ENCODE data around the gene CRTC2.
A peak's percentile ranks its signal among the peaks of the same experiment; 100 is the strongest.
"Not testable (repeated sequence)": the region's sequence is repeated elsewhere in the genome, so short reads cannot be mapped to it uniquely, and the experiment has no call there.

CRTC2 gene

DNA sequence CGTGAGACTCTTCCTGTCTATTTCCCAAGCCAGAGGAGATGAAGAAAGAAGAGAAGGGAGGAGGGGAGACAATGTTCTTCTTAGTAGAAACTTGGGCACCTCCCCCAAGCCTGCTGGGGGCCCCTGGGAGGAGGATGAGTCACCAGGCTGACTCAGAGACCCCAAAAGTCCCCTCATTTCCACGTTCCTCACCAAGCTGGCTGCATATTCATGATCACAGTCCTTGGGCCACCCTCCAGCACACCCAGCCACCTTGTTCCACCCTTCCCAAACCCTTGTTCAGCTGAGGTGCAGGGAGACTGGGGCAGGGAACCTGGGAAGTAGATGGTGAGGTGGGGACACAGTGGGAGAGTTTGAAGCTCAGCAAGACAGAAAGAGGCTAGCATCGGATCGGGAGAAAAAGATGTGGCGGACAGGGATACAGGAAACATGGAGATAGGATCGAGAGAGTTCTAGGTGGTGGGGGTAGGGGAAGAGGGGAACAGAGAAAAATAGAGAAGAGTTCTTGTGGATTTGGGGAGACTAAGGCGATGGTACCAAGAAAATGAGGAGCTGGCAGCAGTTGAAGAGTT is 27.0 kb upstream of the CRTC2 start:
- Histone ChIP-seq H3K4me3 (ENCODE audit: low read depth, low read length) (peak overlapping the region; percentile 68), H3K9me3 (ENCODE audit: control insufficient read depth, insufficient read depth, low read length) (no peaks in the 10 kb centered on the region), H3K4me1 (ENCODE audit: control insufficient read depth, insufficient read depth, low read length) (peaks cover 14% of the 10 kb centered on the region), H3K9ac (ENCODE audit: low read depth, low read length) (peak overlapping the region; percentile 95), H3K36me3 (ENCODE audit: control insufficient read depth, insufficient read depth, low read length) (peaks cover 19% of the 10 kb centered on the region), H3K27me3 (ENCODE audit: control insufficient read depth, insufficient read depth, low read length) (no peaks in the 10 kb centered on the region)

GRCh38 chr1:153984123-153984894 is 25.9 kb upstream of the CRTC2 start:
- Histone ChIP-seq H3K9me3 (ENCODE audit: control insufficient read depth, insufficient read depth, low read length) (no peaks in the 10 kb centered on the region), H3K36me3 (ENCODE audit: control insufficient read depth, insufficient read depth, low read length) (peaks cover 23% of the 10 kb centered on the region), H3K4me3 (ENCODE audit: low read depth, low read length) (peak overlapping the region; percentile 68), H3K9ac (ENCODE audit: low read depth, low read length) (no peak overlapping the region), H3K27me3 (ENCODE audit: control insufficient read depth, insufficient read depth, low read length) (no peaks in the 10 kb centered on the region), H3K4me1 (ENCODE audit: control insufficient read depth, insufficient read depth, low read length) (peaks cover 14% of the 10 kb centered on the region)

GRCh38 chr1:153981735-153982134 is 23.3 kb upstream of the CRTC2 start:
- H3K36me3 ChIP-seq (ENCODE audit: control insufficient read depth, insufficient read depth, low read length) = peaks cover 23% of the 10 kb centered on the region
- H3K4me3 ChIP-seq (ENCODE audit: low read depth, low read length) = not testable (repeated sequence)

DNA sequence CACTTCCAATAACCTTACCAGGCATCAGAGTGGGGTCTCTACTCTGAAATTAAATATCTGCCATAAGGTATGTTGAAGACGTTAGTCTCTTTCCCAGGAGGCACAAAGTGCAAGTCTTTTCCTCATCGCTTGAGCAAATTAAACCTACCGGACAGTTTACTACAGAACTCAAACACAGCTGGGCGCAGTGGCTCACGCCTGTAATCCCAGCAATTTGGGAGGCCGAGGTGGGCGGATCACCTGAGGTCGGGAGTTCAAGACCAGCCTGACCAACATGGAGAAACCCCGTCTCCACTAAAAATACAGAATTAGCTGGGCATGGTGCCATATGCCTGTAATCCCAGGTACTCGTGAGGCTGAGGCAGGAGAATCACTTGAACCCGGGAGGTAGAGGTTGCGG is 20.7 kb upstream of the CRTC2 start:
- peaks cover 28% of the 10 kb centered on the region for H3K36me3 ChIP-seq (ENCODE audit: control insufficient read depth, insufficient read depth, low read length)
- H3K9ac ChIP-seq (ENCODE audit: low read depth, low read length) = not testable (repeated sequence)

More at GRCh38 chr1:153981735-153982134, 23.3 kb upstream of the CRTC2 start:
- H3K27me3 ChIP-seq (ENCODE audit: control insufficient read depth, insufficient read depth, low read length); H3K9me3 ChIP-seq (ENCODE audit: control insufficient read depth, insufficient read depth, low read length); H3K9ac ChIP-seq (ENCODE audit: low read depth, low read length): not testable (repeated sequence)
- peaks cover 14% of the 10 kb centered on the region for H3K4me1 ChIP-seq (ENCODE audit: control insufficient read depth, insufficient read depth, low read length)

GRCh38 chr1:153978274-153978909 is 20.0 kb upstream of the CRTC2 start:
- Histone ChIP-seq H3K36me3 (ENCODE audit: control insufficient read depth, insufficient read depth, low read length) (peaks cover 28% of the 10 kb centered on the region), H3K27me3 (ENCODE audit: control insufficient read depth, insufficient read depth, low read length) (no peaks in the 10 kb centered on the region), H3K4me1 (ENCODE audit: control insufficient read depth, insufficient read depth, low read length) (no peaks in the 10 kb centered on the region), H3K9me3 (ENCODE audit: control insufficient read depth, insufficient read depth, low read length) (no peaks in the 10 kb centered on the region), H3K4me3 (ENCODE audit: low read depth, low read length) (peak overlapping the region; percentile 84), H3K9ac (ENCODE audit: low read depth, low read length) (peak overlapping the region; percentile 97)

More for the DNA sequence above, 20.7 kb upstream of the CRTC2 start:
- H3K4me3 ChIP-seq (ENCODE audit: low read depth, low read length); H3K4me1 ChIP-seq (ENCODE audit: control insufficient read depth, insufficient read depth, low read length); H3K27me3 ChIP-seq (ENCODE audit: control insufficient read depth, insufficient read depth, low read length); H3K9me3 ChIP-seq (ENCODE audit: control insufficient read depth, insufficient read depth, low read length): not testable (repeated sequence)

DNA sequence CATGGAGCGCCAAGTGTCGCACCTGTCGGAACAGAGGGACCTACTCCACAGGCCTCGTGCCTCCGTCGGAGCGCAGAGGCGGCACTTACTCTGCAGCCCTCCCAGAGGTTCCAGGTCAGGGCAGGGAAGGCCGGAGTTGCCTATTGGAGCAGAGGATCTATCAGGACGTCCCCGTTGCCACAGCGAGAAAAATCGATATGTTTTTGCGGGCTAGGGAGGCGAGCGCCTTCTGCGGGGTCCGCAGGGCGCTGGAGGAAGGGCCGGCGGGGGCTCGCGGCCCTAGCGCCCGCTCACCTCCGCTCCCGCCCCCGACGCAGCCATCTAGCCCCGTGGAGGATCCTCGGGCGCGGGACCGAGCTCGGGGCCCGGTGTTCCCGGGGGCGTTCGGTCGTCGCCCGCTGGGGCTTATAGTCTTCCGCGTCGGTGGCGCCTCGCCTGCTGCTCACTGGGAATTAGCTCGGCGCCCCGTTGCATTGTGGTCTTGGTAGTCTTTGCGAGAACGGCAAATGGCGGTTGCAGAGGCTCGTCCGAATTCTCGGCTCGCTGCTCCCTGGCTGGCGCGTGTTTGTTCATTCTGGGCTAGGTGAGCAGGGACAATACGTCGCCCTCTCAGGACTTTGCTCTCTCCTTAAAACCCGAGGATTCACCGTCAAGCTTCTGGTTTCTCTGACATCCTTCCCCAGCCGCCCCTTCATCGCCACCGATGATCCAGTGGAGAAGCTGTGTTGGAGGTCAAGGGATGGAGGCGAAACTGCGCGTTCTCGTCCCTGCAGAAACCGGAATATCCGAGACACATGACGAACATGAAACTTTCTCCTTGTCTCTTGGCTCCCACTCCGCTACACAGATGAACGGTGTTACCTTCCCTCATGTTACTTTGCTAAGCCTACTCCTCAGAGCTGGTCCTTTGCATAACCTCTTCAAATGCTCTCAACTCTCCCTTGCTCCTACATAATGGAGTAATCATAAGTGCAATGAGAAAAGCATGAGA is 19.1 kb upstream of the CRTC2 start, which contains the start of gene JTB:
Gene JTB (minus strand): TSS at position 425 of the 991 bp plus-strand sequence. CDS start 422 bp downstream, at position 3.
- Histone ChIP-seq H3K27me3 (ENCODE audit: control insufficient read depth, insufficient read depth, low read length) (no peaks in the 10 kb centered on the region), H3K4me1 (ENCODE audit: control insufficient read depth, insufficient read depth, low read length) (no peaks in the 10 kb centered on the region), H3K4me3 (ENCODE audit: low read depth, low read length) (peak within 1 kb of the TSS; percentile 84), H3K9ac (ENCODE audit: low read depth, low read length) (peak within 1 kb of the TSS; percentile 97), H3K9me3 (ENCODE audit: control insufficient read depth, insufficient read depth, low read length) (no peaks in the 10 kb centered on the region), H3K36me3 (ENCODE audit: control insufficient read depth, insufficient read depth, low read length) (peaks cover 24% of the 10 kb centered on the region)

DNA sequence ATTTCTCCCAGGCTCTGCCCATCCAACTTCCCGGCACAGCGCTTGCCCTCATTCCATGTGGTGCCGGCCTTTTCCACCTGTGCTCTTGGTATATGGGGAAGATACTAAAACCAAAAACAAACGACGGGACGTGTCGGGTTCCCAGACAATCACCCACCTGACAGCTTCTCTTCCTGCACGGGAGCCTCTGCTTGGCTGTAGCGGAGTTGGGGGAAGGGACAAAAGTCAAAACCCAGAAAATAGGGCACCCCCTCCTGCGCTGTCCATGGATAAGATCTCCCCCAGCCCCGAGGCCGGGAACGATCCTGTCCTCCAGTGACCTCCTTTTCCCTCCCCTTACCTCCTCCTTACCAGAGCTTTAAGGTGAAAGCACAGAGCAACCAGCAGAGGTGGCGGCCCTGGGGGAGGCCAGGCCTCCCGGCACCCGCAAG is 18.4 kb upstream of the CRTC2 start:
- H3K4me1 ChIP-seq (ENCODE audit: control insufficient read depth, insufficient read depth, low read length) = no peaks in the 10 kb centered on the region
- H3K9ac ChIP-seq (ENCODE audit: low read depth, low read length) = peak overlapping the region; percentile 97
- peaks cover 21% of the 10 kb centered on the region for H3K36me3 ChIP-seq (ENCODE audit: control insufficient read depth, insufficient read depth, low read length)

DNA sequence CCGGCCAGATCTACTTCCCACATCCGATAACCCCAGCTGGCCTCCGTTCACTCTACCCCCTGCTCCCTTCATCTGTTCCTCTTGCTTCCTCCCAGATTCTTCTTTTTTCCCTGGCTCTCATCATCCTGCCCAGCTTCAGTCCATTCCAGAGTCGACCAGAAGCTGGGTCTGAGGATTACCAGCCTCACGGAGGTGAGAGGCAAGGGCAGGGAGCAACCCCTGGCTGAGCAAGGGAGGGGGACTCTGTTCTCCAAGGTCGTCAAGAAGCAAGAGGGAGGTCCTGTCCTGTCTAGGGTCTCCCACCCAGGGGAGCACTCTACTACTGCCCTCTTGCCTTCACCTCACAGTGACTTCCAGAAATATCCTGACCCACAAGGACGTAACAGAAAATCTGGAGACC is 15.1 kb upstream of the CRTC2 start:
- H3K9ac ChIP-seq (ENCODE audit: low read depth, low read length) = no peak overlapping the region

More for the DNA sequence above, 18.4 kb upstream of the CRTC2 start:
- Histone ChIP-seq H3K27me3 (ENCODE audit: control insufficient read depth, insufficient read depth, low read length) (no peaks in the 10 kb centered on the region), H3K9me3 (ENCODE audit: control insufficient read depth, insufficient read depth, low read length) (no peaks in the 10 kb centered on the region), H3K4me3 (ENCODE audit: low read depth, low read length) (peak overlapping the region; percentile 84)

DNA sequence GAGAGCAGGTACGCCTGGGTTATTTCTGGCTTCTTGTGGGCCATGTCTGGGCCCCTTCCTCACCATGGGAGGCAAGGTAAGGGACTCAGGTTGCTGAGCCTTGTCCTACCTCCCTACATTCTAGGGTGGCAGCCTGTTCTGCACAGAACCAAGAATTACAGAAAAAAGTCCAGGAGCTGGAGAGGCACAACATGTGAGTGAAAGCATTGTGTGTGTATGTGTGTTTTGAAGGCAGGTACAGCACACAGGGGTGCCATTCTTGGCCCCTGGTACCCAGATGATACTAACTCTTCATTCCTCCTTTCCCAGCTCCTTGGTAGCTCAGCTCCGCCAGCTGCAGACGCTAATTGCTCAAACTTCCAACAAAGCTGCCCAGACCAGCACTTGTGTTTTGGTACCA is 14.7 kb upstream of the CRTC2 start:
- Histone ChIP-seq H3K9ac (ENCODE audit: low read depth, low read length) (no peak overlapping the region), H3K4me3 (ENCODE audit: low read depth, low read length) (no peak overlapping the region), H3K36me3 (ENCODE audit: control insufficient read depth, insufficient read depth, low read length) (peaks cover 17% of the 10 kb centered on the region), H3K27me3 (ENCODE audit: control insufficient read depth, insufficient read depth, low read length) (no peaks in the 10 kb centered on the region), H3K4me1 (ENCODE audit: control insufficient read depth, insufficient read depth, low read length) (no peaks in the 10 kb centered on the region), H3K9me3 (ENCODE audit: control insufficient read depth, insufficient read depth, low read length) (no peaks in the 10 kb centered on the region)

More for the DNA sequence above, 15.1 kb upstream of the CRTC2 start:
- Histone ChIP-seq H3K9me3 (ENCODE audit: control insufficient read depth, insufficient read depth, low read length) (no peaks in the 10 kb centered on the region), H3K4me3 (ENCODE audit: low read depth, low read length) (no peak overlapping the region), H3K27me3 (ENCODE audit: control insufficient read depth, insufficient read depth, low read length) (no peaks in the 10 kb centered on the region), H3K36me3 (ENCODE audit: control insufficient read depth, insufficient read depth, low read length) (peaks cover 17% of the 10 kb centered on the region), H3K4me1 (ENCODE audit: control insufficient read depth, insufficient read depth, low read length) (no peaks in the 10 kb centered on the region)

- no peaks in the 10 kb centered on the region for H3K4me1 ChIP-seq (ENCODE audit: control insufficient read depth, insufficient read depth, low read length)
- no peaks in the 10 kb centered on the region for H3K9me3 ChIP-seq (ENCODE audit: control insufficient read depth, insufficient read depth, low read length)
- no peak overlapping the region for H3K9ac ChIP-seq (ENCODE audit: low read depth, low read length)
- no peak overlapping the region for H3K4me3 ChIP-seq (ENCODE audit: low read depth, low read length)
- H3K36me3 ChIP-seq (ENCODE audit: control insufficient read depth, insufficient read depth, low read length) = peaks cover 17% of the 10 kb centered on the region
- H3K27me3 ChIP-seq (ENCODE audit: control insufficient read depth, insufficient read depth, low read length) = no peaks in the 10 kb centered on the region
Observed at GRCh38 chr1:153970346-153970745, 11.9 kb upstream of the CRTC2 start.

GRCh38 chr1:153968972-153969371 is 10.6 kb upstream of the CRTC2 start:
- H3K36me3 ChIP-seq (ENCODE audit: control insufficient read depth, insufficient read depth, low read length) = peaks cover 11% of the 10 kb centered on the region
- no peaks in the 10 kb centered on the region for H3K9me3 ChIP-seq (ENCODE audit: control insufficient read depth, insufficient read depth, low read length)
- no peaks in the 10 kb centered on the region for H3K27me3 ChIP-seq (ENCODE audit: control insufficient read depth, insufficient read depth, low read length)
- no peak overlapping the region for H3K4me3 ChIP-seq (ENCODE audit: low read depth, low read length)
- H3K4me1 ChIP-seq (ENCODE audit: control insufficient read depth, insufficient read depth, low read length) = no peaks in the 10 kb centered on the region
- H3K9ac ChIP-seq (ENCODE audit: low read depth, low read length) = no peak overlapping the region
